Islet precursor cell (in vitro differentiated cells): ENCODE results near the gene DOP1A.

Source experiments
- DNase-seq: peaks from one replicate; pipeline ENCODE4 v3.0.0-alpha.2; 2018

DOP1A gene

DNA sequence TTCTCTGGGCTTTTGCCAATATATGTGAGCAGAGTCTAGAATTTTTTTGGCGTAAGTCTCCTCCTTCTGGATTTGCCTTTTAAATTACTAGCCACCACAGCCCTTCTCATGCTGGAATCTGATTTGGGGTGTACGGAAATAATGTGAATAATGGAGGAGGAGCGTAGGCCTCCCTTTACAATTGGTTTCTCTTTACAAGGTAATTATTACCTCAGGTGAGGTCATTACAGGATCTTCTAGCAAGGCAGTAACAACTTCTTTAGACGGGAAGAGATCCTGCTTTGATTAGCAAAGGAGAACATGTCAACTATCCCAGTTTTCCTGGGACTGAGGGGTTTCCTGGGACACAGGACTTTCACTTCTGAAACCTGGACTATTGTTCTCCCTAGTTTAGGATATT is 134.6 kb downstream of the DOP1A start:
- DNase-seq, result no peak

DNA sequence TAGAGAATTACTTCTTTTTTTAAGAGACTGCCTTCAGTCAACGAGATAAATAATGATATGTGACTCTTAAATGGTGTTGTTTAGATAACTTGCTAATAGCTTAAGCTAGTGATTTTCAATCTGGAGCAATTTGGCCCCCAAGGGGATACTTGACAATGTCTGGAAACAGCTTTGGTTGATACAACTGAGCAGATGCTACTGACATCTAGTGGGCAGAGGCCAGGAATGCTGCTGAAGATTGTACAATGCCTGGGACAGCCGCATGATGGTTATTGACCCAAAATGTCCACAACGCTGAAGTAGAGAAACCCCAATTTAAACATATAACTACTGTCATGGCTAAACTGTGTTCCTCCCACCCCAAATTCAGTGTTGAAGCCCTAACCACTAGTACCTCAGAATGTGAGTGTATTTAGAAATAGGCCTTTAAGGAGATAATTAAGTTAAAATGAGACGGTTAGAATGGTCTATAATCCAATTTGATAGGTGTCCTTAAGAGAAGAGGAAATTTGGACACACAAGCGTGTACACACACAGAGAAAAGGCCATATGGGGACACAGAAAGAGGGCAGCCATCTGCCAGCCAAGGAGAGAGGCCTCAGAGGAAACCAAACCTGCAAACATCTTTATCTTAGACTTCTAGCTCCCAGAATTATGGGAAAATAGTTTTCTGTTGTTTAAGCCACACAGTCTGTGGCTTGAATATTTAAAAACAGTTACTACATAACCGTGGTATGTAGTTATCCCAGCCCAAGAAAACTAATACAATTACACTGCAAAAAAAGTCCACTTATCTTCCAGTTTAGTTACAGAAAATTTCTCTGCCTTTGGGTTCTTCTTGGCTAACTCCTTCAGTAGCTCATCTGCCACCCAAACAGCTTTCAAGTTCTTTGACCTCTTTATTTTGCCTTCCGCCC is 147.9 kb downstream of the DOP1A start:
- DNase-seq, result peak; percentile 76

DNA sequence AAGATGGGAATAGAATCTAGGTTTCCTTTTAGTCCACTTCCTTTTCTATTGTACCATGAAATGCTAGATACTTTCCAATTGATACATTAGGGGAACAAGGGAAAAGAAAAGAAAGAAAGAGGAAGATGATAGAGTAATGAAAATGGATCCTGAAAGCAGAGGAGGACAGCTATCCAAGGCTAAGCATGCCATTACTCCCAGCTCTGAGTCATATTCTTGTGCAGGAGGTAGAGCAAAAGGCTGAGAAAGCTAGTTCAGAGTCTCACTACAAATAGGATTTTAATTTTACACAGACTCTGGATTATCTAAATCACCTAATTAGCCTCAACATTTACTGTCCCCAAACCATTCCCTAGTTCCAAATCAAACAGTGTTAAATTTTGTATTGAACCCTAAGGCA is 149.3 kb downstream of the DOP1A start:
- DNase-seq, result no peak
